ENCODE results near the gene MRPS6. TPM values are rescaled to one million over a fixed set of nuclear protein-coding genes. Genes with fewer than 3 reads are reported as not detected.
A peak's percentile ranks its signal among the peaks of the same experiment; 100 is the strongest.

The MRPS6 gene
- total and polyA plus RNA-seq, 7 donors, result 38.8 to 191 (median 80.0) TPM

- Histone ChIP-seq H3K27ac (no peak overlapping the region), H3K27me3 (ENCODE audit: insufficient read depth in 3 of 3, low read length in 2 of 3) (no peaks in the 10 kb centered on the region), H3K9me3 (no peaks in the 10 kb centered on the region), H3K36me3 (ENCODE audit: insufficient read depth in 1 of 2, low read depth in 1 of 2) (peaks cover 0 to 20% of the 10 kb centered on the region in 2 donors), H3K4me1 (peaks cover 34% of the 10 kb centered on the region), H3K4me3 (no peak overlapping the region)
- ATAC-seq (peak in 3 of 4 donors; percentile 29 to 55 (median 49)), DNase-seq (no peak)
- WGBS, 3 donors, result 46 to 58% (median 51%) methylated on average over 8 of the region's 8 CpGs
- no peak for TF ChIP-seq CTCF (IDR thresholded peaks at IDR 0.05)
- intact Hi-C loops (cut with DNase I), result no loop called here
Observed at GRCh38 chr21:34123609-34124008, 50.2 kb downstream of the MRPS6 start.

GRCh38 chr21:34126269-34126668 lies 52.9 kb downstream of the MRPS6 start:
- H3K4me3 ChIP-seq, result no peak overlapping the region
- H3K27ac ChIP-seq, result peak overlapping the region; percentile 85
- peaks cover 0 to 20% of the 10 kb centered on the region in 2 donors for H3K36me3 ChIP-seq (ENCODE audit: insufficient read depth in 1 of 2, low read depth in 1 of 2)
- no peaks in the 10 kb centered on the region for H3K27me3 ChIP-seq (ENCODE audit: insufficient read depth in 3 of 3, low read length in 2 of 3)
- no peak for ATAC-seq
- no peak for DNase-seq
- H3K4me1 ChIP-seq, result peaks cover 60% of the 10 kb centered on the region
- WGBS, 3 donors, result 92 to 96% (median 92%) methylated on average over 10 of the region's 10 CpGs
- TF ChIP-seq CTCF (IDR thresholded peaks at IDR 0.05), result no peak
- no peaks in the 10 kb centered on the region for H3K9me3 ChIP-seq
- intact Hi-C loops (cut with DNase I), result loop anchor here (5.0 kb wide), 2 partner anchors 54 to 76 kb away; partner anchors contain the start of genes MRPS6 (in 1 of the 2) and SLC5A3 (in 1 of the 2)

GRCh38 chr21:34126691-34127090 lies 53.3 kb downstream of the MRPS6 start:
- Histone ChIP-seq H3K27me3 (ENCODE audit: insufficient read depth in 3 of 3, low read length in 2 of 3) (no peaks in the 10 kb centered on the region), H3K4me3 (no peak overlapping the region), H3K27ac (peak overlapping the region; percentile 85), H3K4me1 (peaks cover 65% of the 10 kb centered on the region), H3K9me3 (no peaks in the 10 kb centered on the region), H3K36me3 (ENCODE audit: insufficient read depth in 1 of 2, low read depth in 1 of 2) (peaks cover 0 to 20% of the 10 kb centered on the region in 2 donors)
- no peak for TF ChIP-seq CTCF (IDR thresholded peaks at IDR 0.05)
- DNase-seq (no peak), ATAC-seq (no peak)
- intact Hi-C loops (cut with DNase I), result loop anchor here (5.0 kb wide), 2 partner anchors 54 to 76 kb away; partner anchors contain the start of genes MRPS6 (in 1 of the 2) and SLC5A3 (in 1 of the 2)
- WGBS, 3 donors, result 60 to 74% (median 66%) methylated on average over 5 of the region's 5 CpGs

GRCh38 chr21:34128124-34128523 lies 54.7 kb downstream of the MRPS6 start:
- H3K27me3 ChIP-seq (ENCODE audit: insufficient read depth in 3 of 3, low read length in 2 of 3), result no peaks in the 10 kb centered on the region
- WGBS, 3 donors, result 37 to 61% (median 41%) methylated on average over 6 of the region's 6 CpGs
- H3K9me3 ChIP-seq, result no peaks in the 10 kb centered on the region
- intact Hi-C loops (cut with DNase I), result loop anchor here (5.0 kb wide), 2 partner anchors 56 to 74 kb away; partner anchors contain the start of genes MRPS6 (in 1 of the 2) and SLC5A3 (in 1 of the 2)
- ATAC-seq, result peak; percentile 33 to 62 (median 53)
- H3K27ac ChIP-seq, result peak overlapping the region; percentile 85
- no peak for DNase-seq
- H3K4me3 ChIP-seq, result peak overlapping the region; percentile 50
- H3K36me3 ChIP-seq (ENCODE audit: insufficient read depth in 1 of 2, low read depth in 1 of 2), result peaks cover 0 to 20% of the 10 kb centered on the region in 2 donors
- no peak for TF ChIP-seq CTCF (IDR thresholded peaks at IDR 0.05)
- H3K4me1 ChIP-seq, result peaks cover 72% of the 10 kb centered on the region

GRCh38 chr21:34128674-34129038 lies 55.3 kb downstream of the MRPS6 start:
- WGBS, 3 donors, result 16 to 26% (median 23%) methylated on average over 3 of the region's 3 CpGs
- Histone ChIP-seq H3K27me3 (ENCODE audit: insufficient read depth in 3 of 3, low read length in 2 of 3) (no peaks in the 10 kb centered on the region), H3K4me1 (peaks cover 69% of the 10 kb centered on the region), H3K9me3 (no peaks in the 10 kb centered on the region), H3K4me3 (peak overlapping the region; percentile 50), H3K27ac (peak overlapping the region; percentile 85), H3K36me3 (ENCODE audit: insufficient read depth in 1 of 2, low read depth in 1 of 2) (peaks cover 0 to 20% of the 10 kb centered on the region in 2 donors)
- ATAC-seq (peak in 3 of 4 donors; percentile 0 to 22 (median 6)), DNase-seq (no peak)
- intact Hi-C loops (cut with DNase I), result loop anchor here (5.0 kb wide), 2 partner anchors 56 to 74 kb away; partner anchors contain the start of genes MRPS6 (in 1 of the 2) and SLC5A3 (in 1 of the 2)
- TF ChIP-seq CTCF (IDR thresholded peaks at IDR 0.05), result no peak
